ENCODE results near the gene TMEM202. TPM values are rescaled to one million over a fixed set of nuclear protein-coding genes. Genes with fewer than 3 reads are reported as not detected.
"Not testable (repeated sequence)": the region's sequence is repeated elsewhere in the genome, so short reads cannot be mapped to it uniquely, and the experiment has no call there.

Gene TMEM202
- total and polyA plus RNA-seq, 2 donors from 2014 or later, result not detected

- Histone ChIP-seq H3K36me3 (ENCODE audit: control insufficient read depth in 2 of 3, insufficient read depth in 3 of 3, low read length in 3 of 3) (no peaks in the 10 kb centered on the region), H3K4me1 (ENCODE audit: control insufficient read depth in 2 of 3, insufficient read depth in 2 of 3, low read depth in 1 of 3, low read length in 3 of 3) (no peaks in the 10 kb centered on the region), H3K9me3 (ENCODE audit: control insufficient read depth in 2 of 3, insufficient read depth in 1 of 3, low read length in 3 of 3) (peaks cover 0 to 9% (median 0%) of the 10 kb centered on the region in 3 donors), H3K27ac (ENCODE audit: low read depth in 2 of 2, low read length in 2 of 2) (no peak overlapping the region), H3K4me3 (ENCODE audit: low read length in 3 of 3) (no peak overlapping the region), H3K27me3 (ENCODE audit: control insufficient read depth, insufficient read depth, low read length) (no peaks in the 10 kb centered on the region), H3K9ac (ENCODE audit: low read length in 3 of 3) (no peak overlapping the region)
- intact Hi-C loops (cut with DNase I), result no loop called here
- TF ChIP-seq CTCF (IDR thresholded peaks at IDR 0.05; ENCODE audit: borderline replicate concordance, extremely low read depth, insufficient read depth), result no peak
- DNase-seq, result no peak
- no peak for FAIRE-seq
Measured at GRCh38 chr15:72437650-72438316, 39.7 kb downstream of the TMEM202 start.

GRCh38 chr15:72442848-72443247 is 44.7 kb downstream of the TMEM202 start:
- intact Hi-C loops (cut with DNase I); H3K27me3 ChIP-seq (ENCODE audit: control insufficient read depth, insufficient read depth, low read length); H3K4me3 ChIP-seq (ENCODE audit: low read length in 3 of 3); DNase-seq; H3K36me3 ChIP-seq (ENCODE audit: control insufficient read depth in 2 of 3, insufficient read depth in 3 of 3, low read length in 3 of 3); H3K27ac ChIP-seq (ENCODE audit: low read depth in 2 of 2, low read length in 2 of 2); H3K4me1 ChIP-seq (ENCODE audit: control insufficient read depth in 2 of 3, insufficient read depth in 2 of 3, low read depth in 1 of 3, low read length in 3 of 3); H3K9ac ChIP-seq (ENCODE audit: low read length in 3 of 3); H3K9me3 ChIP-seq (ENCODE audit: control insufficient read depth in 2 of 3, insufficient read depth in 1 of 3, low read length in 3 of 3); FAIRE-seq: not testable (repeated sequence)

- Histone ChIP-seq H3K4me3 (ENCODE audit: low read length in 3 of 3) (no peak overlapping the region), H3K27ac (ENCODE audit: low read depth in 2 of 2, low read length in 2 of 2) (no peak overlapping the region), H3K9ac (ENCODE audit: low read length in 3 of 3) (no peak overlapping the region), H3K27me3 (ENCODE audit: control insufficient read depth, insufficient read depth, low read length) (no peaks in the 10 kb centered on the region), H3K9me3 (ENCODE audit: control insufficient read depth in 2 of 3, insufficient read depth in 1 of 3, low read length in 3 of 3) (no peaks in the 10 kb centered on the region), H3K36me3 (ENCODE audit: control insufficient read depth in 2 of 3, insufficient read depth in 3 of 3, low read length in 3 of 3) (no peaks in the 10 kb centered on the region), H3K4me1 (ENCODE audit: control insufficient read depth in 2 of 3, insufficient read depth in 2 of 3, low read depth in 1 of 3, low read length in 3 of 3) (no peaks in the 10 kb centered on the region)
- DNase-seq (no peak), FAIRE-seq (peak; percentile 33)
- TF ChIP-seq CTCF (IDR thresholded peaks at IDR 0.05; ENCODE audit: borderline replicate concordance, extremely low read depth, insufficient read depth), result no peak
- intact Hi-C loops (cut with DNase I), result no loop called here
Measured at GRCh38 chr15:72445426-72445825, 47.3 kb downstream of the TMEM202 start.

- Histone ChIP-seq H3K36me3 (ENCODE audit: control insufficient read depth in 2 of 3, insufficient read depth in 3 of 3, low read length in 3 of 3) (no peaks in the 10 kb centered on the region), H3K9ac (ENCODE audit: low read length in 3 of 3) (no peak overlapping the region), H3K27ac (ENCODE audit: low read depth in 2 of 2, low read length in 2 of 2) (no peak overlapping the region), H3K4me3 (ENCODE audit: low read length in 3 of 3) (no peak overlapping the region), H3K9me3 (ENCODE audit: control insufficient read depth in 2 of 3, insufficient read depth in 1 of 3, low read length in 3 of 3) (no peaks in the 10 kb centered on the region), H3K4me1 (ENCODE audit: control insufficient read depth in 2 of 3, insufficient read depth in 2 of 3, low read depth in 1 of 3, low read length in 3 of 3) (no peaks in the 10 kb centered on the region), H3K27me3 (ENCODE audit: control insufficient read depth, insufficient read depth, low read length) (no peaks in the 10 kb centered on the region)
- intact Hi-C loops (cut with DNase I), result no loop called here
- no peak for DNase-seq
- FAIRE-seq, result no peak
- no peak for TF ChIP-seq CTCF (IDR thresholded peaks at IDR 0.05; ENCODE audit: borderline replicate concordance, extremely low read depth, insufficient read depth)
Measured at GRCh38 chr15:72450805-72451204, 52.7 kb downstream of the TMEM202 start.

All from kidney (tissue), 14 donors.